Fibroblast of peridontal ligament (primary cell): Measurements from ENCODE around the gene CD207.
A peak's percentile ranks its signal among the peaks of the same experiment; 100 is the strongest.

Experiments used
- DNase-seq: peaks from one replicate; pipeline ENCODE4 v3.0.0-alpha.2; 2010; ENCODE audit errors: extremely low read depth

Gene CD207

DNA sequence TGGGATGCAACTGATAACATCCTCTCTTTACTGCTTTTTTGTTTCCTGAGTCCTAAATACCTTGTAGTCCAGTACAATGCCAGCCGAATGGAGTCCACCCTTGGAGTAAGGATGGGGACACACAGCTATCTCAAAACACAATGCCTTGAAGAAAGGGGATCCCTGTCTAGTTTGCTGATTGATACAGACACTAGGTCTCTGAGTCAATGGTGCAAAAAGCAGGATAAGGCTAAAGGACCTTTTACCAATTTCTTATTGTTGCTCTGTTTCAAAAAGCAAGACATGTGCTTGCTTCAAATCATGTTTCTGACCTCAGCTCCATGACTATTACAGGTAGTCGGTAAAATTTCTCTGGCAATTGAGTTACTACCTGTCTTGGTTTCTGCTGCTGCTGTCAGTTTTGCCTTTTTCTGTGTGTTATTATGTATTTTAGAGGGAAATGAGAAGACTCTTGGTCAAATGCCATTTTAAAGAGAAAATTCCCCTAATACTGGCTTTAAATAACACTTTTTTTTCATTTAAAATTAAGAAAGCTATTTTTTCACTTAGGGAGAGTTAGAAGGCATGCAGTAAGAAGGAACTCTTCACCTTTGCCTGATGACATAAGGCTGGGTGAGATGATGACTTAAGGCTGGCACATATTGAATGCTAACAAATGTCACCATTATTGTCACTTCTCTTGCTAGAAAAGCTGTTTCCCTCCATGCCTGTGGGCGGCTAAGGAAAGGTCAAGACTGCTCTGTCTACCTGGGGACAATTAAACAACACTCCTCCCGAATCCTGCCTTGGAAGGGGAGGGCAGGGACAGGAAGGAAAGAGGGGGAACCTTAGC is 40.2 kb downstream of the CD207 start:
- DNase-seq, result no peak

DNA sequence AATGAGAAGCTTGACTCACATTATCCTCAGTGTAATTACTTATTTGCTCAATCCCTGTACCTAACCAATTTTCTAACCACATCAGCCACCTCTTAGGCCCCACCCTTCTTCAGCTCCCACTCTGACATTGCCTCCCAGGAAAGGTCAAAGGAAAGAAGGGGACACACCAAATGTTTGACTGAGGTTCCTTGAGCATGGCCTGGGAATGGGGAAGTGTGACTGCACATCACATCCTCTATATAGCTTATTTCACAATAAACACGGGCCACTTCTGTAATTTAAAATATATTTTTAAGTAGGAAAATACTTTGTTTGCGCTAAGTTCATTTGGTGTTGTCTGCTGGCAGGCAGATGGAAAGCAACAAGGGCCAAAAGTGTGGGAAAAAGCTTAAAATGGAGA is 42.2 kb downstream of the CD207 start:
- DNase-seq, result no peak

GRCh38 chr2:70790136-70790828 is 45.3 kb downstream of the CD207 start, which contains the start of gene FIGLA:
Gene FIGLA, minus strand, starts transcription at chr2:70790643. Its CDS starts 5 bp downstream, at chr2:70790638.
- DNase-seq, result no peak

DNA sequence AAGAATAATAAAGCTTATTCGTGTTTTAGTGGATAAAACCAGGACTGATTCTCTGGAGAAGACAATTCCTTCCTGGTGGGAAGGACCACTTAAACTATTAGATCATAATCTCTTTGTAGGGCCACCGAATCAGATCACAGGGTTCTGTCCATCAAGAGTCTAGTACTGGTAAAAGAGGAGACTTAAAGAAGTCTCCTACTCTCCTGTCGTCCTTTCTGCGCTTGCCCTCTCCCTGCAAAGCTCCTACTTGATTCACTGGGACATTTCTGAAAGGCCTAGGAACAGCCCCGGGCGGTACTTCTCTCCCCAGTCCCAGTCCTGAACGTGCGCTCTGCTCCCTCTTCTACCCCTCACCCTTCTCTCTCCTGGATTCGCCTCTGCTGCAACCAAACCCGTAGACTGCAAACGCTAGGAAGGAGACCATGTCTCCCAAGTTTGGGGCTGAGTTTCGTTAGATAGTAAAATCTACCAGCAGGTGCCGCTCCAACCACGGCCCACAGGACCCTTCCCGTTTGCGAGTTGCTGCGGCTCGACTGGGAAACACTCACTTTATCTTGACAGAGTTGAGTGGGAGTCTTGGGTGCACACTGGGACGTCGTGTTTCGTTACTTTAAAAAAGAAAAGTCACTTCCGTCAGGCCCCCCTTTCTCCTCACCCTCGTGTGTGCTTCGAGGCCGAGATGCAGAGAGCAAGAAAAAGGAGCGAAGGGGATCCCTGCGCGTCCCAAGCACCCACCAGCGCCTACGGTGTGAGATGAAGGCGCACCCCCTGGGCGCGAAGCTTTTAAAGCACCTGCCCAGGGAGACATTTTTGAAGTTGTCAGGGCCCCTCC is 46.1 kb downstream of the CD207 start:
- DNase-seq, result peak; percentile 30

DNA sequence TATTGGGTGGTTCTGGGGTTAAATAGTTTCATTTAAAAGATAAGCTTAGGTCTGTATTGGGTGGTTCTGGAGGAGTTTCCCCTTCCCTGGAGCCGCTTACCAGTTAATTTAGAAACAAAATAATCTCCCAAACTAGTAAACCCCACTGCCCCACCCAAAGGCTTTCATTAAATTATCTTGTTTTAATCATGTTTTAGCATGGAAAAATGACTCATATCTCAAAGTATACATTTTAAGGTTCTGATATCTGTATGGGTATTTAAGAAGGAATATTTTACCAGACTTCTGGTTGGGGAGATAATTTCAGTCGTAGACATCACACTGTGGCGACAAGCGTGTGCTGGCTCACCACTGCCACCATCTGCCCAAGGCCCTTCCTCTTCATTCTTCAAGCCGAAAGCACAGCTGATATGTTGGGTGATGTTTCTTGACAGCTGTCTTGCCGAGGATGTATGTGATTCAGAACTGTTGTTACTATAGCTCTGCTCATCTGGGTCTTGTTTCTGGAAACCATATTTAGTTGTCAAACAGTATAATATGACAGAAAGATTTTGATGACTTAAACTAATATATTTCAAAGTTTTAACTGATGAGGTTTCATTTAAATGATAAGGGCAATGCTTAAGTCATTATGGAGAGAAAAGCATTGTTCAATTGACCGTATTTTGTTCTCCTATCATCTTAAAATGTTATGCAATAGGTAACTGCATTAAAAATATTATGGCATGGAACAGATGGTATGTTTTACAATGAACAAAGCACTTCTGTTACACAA is 50.3 kb downstream of the CD207 start:
- peak; percentile 6 for DNase-seq

DNA sequence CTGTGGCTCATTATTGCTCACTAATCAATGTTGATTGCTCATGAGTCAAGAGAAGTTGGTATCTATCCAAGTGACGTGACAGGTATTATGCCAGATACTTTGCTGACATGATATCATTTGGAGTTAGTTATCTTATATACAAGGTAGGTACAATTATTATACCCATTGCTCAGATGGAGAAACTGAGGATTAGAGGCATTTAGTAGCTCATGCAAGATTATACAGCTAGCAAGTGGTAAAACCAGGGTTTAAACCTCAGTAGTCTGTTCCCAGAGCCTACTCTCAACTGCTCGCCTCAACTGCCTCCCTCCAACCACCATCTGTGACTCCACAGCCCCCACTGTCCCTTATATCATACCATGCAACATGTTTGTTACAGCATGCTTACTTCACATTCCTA is 51.3 kb downstream of the CD207 start:
- DNase-seq, result no peak
